Heart left ventricle (tissue), 16 donors: ENCODE measurements around the gene TBC1D22B. TPM values are rescaled to one million over a fixed set of nuclear protein-coding genes. Genes with fewer than 3 reads are reported as not detected.

ENCODE experiments used
- ATAC-seq, 4 donors: fragments of 200-7000 bp; cut with Tn5 transposase; one replicate each; pipeline ENCODE4 v1.9.1; 2020 to 2022; ENCODE audit warnings: moderate library complexity in 4 of 4, mild to moderate bottlenecking in 3 of 4, moderate number of reproducible peaks in 1 of 4
- DNase-seq, 5 donors: peaks; one replicate each; pipeline ENCODE4 v3.0.0-alpha.2; 2020
- H3K27ac ChIP-seq, 12 donors: fragments of 200-600 bp; sonication (generic) in 4 of 12; one replicate each; pipeline versions ENCODE4 v1.5.0 to v1.8.0; 2016 to 2022; ENCODE audit warnings: mild to moderate bottlenecking in 2 of 12
- H3K27me3 ChIP-seq, 9 donors: fragments of 200-600 bp; sonication (generic) in 2 of 9; one replicate each; pipeline versions ENCODE4 v1.5.1 to v1.8.0; 2016 to 2022; ENCODE audit warnings: mild to moderate bottlenecking in 3 of 9
- H3K36me3 ChIP-seq, 9 donors: fragments of 200-600 bp; sonication (generic) in 2 of 9; one replicate each; pipeline versions ENCODE4 v1.5.0 to v1.8.0; 2018 to 2022; ENCODE audit warnings: mild to moderate bottlenecking in 2 of 9
- H3K4me1 ChIP-seq, 12 donors: fragments of 200-600 bp; sonication (generic) in 4 of 12; one replicate each; pipeline versions ENCODE4 v1.5.0 to v1.8.0; 2016 to 2022; ENCODE audit warnings: mild to moderate bottlenecking in 3 of 12
- H3K4me3 ChIP-seq, 12 donors: fragments of 200-600 bp; sonication (generic) in 4 of 12; one replicate each; pipeline versions ENCODE4 v1.5.0 to v1.8.0; 2017 to 2022; ENCODE audit warnings: mild to moderate bottlenecking in 9 of 12, moderate library complexity in 4 of 12
- H3K9me3 ChIP-seq, 12 donors: fragments of 200-600 bp; sonication (generic) in 4 of 12; one replicate each; pipeline versions ENCODE4 v1.5.0 to v1.8.0; 2016 to 2022; ENCODE audit warnings: mild to moderate bottlenecking in 1 of 12
- CTCF ChIP-seq, 12 donors: fragments of 200-600 bp; sonication (generic) in 4 of 12; IDR thresholded peaks; one replicate each; pipeline versions ENCODE4 v1.5.0 to v1.8.0; 2018 to 2022; ENCODE audit warnings: antibody characterized with exemption in 12 of 12, mild to moderate bottlenecking in 5 of 12
- POLR2A ChIP-seq, 2 donors: fragments of 450-650 bp; IDR thresholded peaks; one replicate each; pipeline ENCODE4 v1.6.1; 2017; ENCODE audit warnings: antibody characterized with exemption in 2 of 2, mild to moderate bottlenecking in 2 of 2, moderate library complexity in 2 of 2
- WGBS, 4 donors: extraction: QIAGEN DNeasy Blood & Tissue Kit in 2 of 4; methylation state at CpG; one replicate each; pipeline versions ENCODE4 v1.1.5 to v1.1.7; 2013 to 2018; 5-methylcytosine and 5-hydroxymethylcytosine counted together
- intact Hi-C, 10 donors: fragments of 100-400 bp; cut with DNase I; formaldehyde crosslinking; loops; one replicate each; pipeline versions ENCODE4 v1.11.1 to v1.14.2; 2022
- long read RNA-seq, 3 donors: library from polyadenylated mRNA; unstranded; transcript quantifications; one replicate each; pipeline ENCODE4 v2.0.0, GENCODE V29; 2020 to 2021
- polyA plus RNA-seq, 2 donors: library from polyadenylated mRNA; stranded (reverse); fragments of 200-250 nt; gene quantifications; one replicate each; pipeline ENCODE4 v1.2.3, GENCODE V29; 2013
- total RNA-seq, 9 donors: library from RNA; depleted of rRNA in 2 of 9; stranded (reverse); fragments of >200 nt in 2 of 9; fragmentation: NEBNext Ultra II Directional in 3 of 9; extraction: Animal tissue kit (Norgen Biotek cat#: 25700) in 3 of 9; gene quantifications; one replicate each; pipeline versions ENCODE4 v1.1.0 to v1.2.4, GENCODE V29; 2016 to 2023
- donor health status: ischemic (EF 13 %, LVEDD 7.1; RV severe dilation, severe dysfunction).
- donor health status: healthy with polysubstance abuse.
- donor health status: DM: no; HTN: yes; CAD: no.
- donor health status: DM: no; HTN: no; CAD: no.
- donor health status: ischemic (EF 25% LVEDD 6.9; RV normal size, moderate dysfunction).
- donor health status: ischemic (EF 25% LVEDD 5.7; RV mildly dilated, moderate dysfunction).
- donor health status: healthy.
- donor health status: DM: yes; HTN: yes; CAD: no.
- donor health status: ischemic (EF 35%, LVEDD 5.7; RV mildly dilated, moderate dysfunction).
- donor health status: nonischemic (EF 11% LVEDD 7.7; RV severe dilation, severe dysfunction).
- donor health status: DM: yes; HTN: yes; CAD: no.
- donor health status: PGD.
- donor health status: ischemic (EF 29% LVEDD 5.4; RV normal size, mild dysfunction).
- donor health status: nonischemic (EF 23%, LVEDD 6.1; RV moderate dilation, normal function).

The TBC1D22B gene
- total RNA-seq (10 to 100 TPM in 1 of 9 donors, 1 to 10 TPM in 8; 5.5 to 10.0 (median 7.3) TPM), polyA plus RNA-seq (10 to 100 TPM in 1 of 2 donors, 1 to 10 TPM in 1; 3.1 to 10.7 TPM)
- long read RNA-seq, donor 1, partial matches to known transcripts, result 0 of 6 reads
- long read RNA-seq, donor 1, other reads (novel, unspliced or antisense), result 2 of 6 reads
- long read RNA-seq, donor 2, transcript TBC1D22B-201 (13 exons, 3,462 nt), result major isoform, 9 of 17 reads
- long read RNA-seq, donor 2, partial matches to known transcripts, result 3 of 17 reads
- long read RNA-seq, donor 2, other reads (novel, unspliced or antisense), result 5 of 17 reads
- long read RNA-seq, donor 3, partial matches to known transcripts, result 1 of 5 reads
- long read RNA-seq, donor 3, other reads (novel, unspliced or antisense), result 2 of 5 reads

GRCh38 chr6:37257634-37258404 is at the start of gene TBC1D22B, which contains the start of gene TMEM217:
TSS of gene TBC1D22B (plus strand) at chr6:37257772. CDS start at chr6:37257918, 146 bp downstream.
TSS of gene TMEM217 (minus strand) at chr6:37258144. CDS start at chr6:37219030, 39,114 bp downstream.
- intact Hi-C loops, result loop anchor here in 1 of 10 donors (1.0 kb wide), 1 partner anchor 18 kb away; no protein-coding TSS in a partner anchor
- peak within 1 kb of the TSS; percentile 57 to 97 (median 86) for H3K27ac ChIP-seq
- H3K27me3 ChIP-seq, result no peaks in the 10 kb centered on the region
- peak within 1 kb of the TSS; percentile 58 to 98 (median 86) for H3K4me3 ChIP-seq
- no peaks in the 10 kb centered on the region for H3K9me3 ChIP-seq
- peak; percentile 100 for ATAC-seq
- TF ChIP-seq CTCF (IDR thresholded peaks at IDR 0.05), result no peak
- peak in 1 of 2 donors; percentile 62 for TF ChIP-seq POLR2A (IDR thresholded peaks at IDR 0.05)
- H3K36me3 ChIP-seq, result no peaks in the 10 kb centered on the region
- DNase-seq, result peak; percentile 97 to 98 (median 97)
- WGBS, 4 donors, result 0% methylated on average over 31 to 45 of the region's 45 CpGs
- peaks cover 0 to 47% (median 18%) of the 10 kb centered on the region in 12 donors for H3K4me1 ChIP-seq

GRCh38 chr6:37207903-37208456 is 49.6 kb upstream of the TBC1D22B start:
- TF ChIP-seq POLR2A (IDR thresholded peaks at IDR 0.05) (no peak), CTCF (IDR thresholded peaks at IDR 0.05) (peak; percentile 47 to 77 (median 60))
- intact Hi-C loops, result loop anchor here in 7 of 10 donors (2.0 to 10.0 kb wide), 7 partner anchors 36 to 443 kb away; partner anchors contain the start of genes PIM1 (in 4 of the 7) and C6orf89 (in 1 of the 7)
- H3K36me3 ChIP-seq, result no peaks in the 10 kb centered on the region
- peak overlapping the region in 1 of 12 donors; percentile 51 for H3K27ac ChIP-seq
- WGBS, 4 donors, result 66 to 67% (median 66%) methylated on average over 7 of the region's 7 CpGs
- ATAC-seq (peak in 3 of 4 donors; percentile 70 to 82 (median 70)), DNase-seq (peak; percentile 64 to 91 (median 80))
- H3K9me3 ChIP-seq, result no peaks in the 10 kb centered on the region
- H3K4me1 ChIP-seq, result peaks cover 0 to 56% (median 0%) of the 10 kb centered on the region in 12 donors
- no peaks in the 10 kb centered on the region for H3K27me3 ChIP-seq
- no peak overlapping the region for H3K4me3 ChIP-seq

- 96 to 97% (median 97%) methylated on average over 7 of the region's 7 CpGs for WGBS, 4 donors
- peaks cover 0 to 53% (median 0%) of the 10 kb centered on the region in 12 donors for H3K4me1 ChIP-seq
- no peak overlapping the region for H3K4me3 ChIP-seq
- no peaks in the 10 kb centered on the region for H3K36me3 ChIP-seq
- ATAC-seq (no peak), DNase-seq (no peak)
- H3K27ac ChIP-seq, result peak overlapping the region in 1 of 12 donors; percentile 58
- H3K27me3 ChIP-seq, result no peaks in the 10 kb centered on the region
- no peak for TF ChIP-seq POLR2A (IDR thresholded peaks at IDR 0.05)
- no peak for TF ChIP-seq CTCF (IDR thresholded peaks at IDR 0.05)
- no peaks in the 10 kb centered on the region for H3K9me3 ChIP-seq
- intact Hi-C loops, result loop anchor here in 7 of 10 donors (2.0 to 10.0 kb wide), 7 partner anchors 36 to 444 kb away; partner anchors contain the start of genes PIM1 (in 4 of the 7) and C6orf89 (in 1 of the 7)
Measured at GRCh38 chr6:37208793-37209192, 48.8 kb upstream of the TBC1D22B start.
